ENCODE results near the gene SLCO4A1. TPM values are rescaled to one million over a fixed set of nuclear protein-coding genes. Genes with fewer than 3 reads are reported as not detected.

The SLCO4A1 gene
- total RNA-seq, 1 donor: 15.3 TPM

GRCh38 chr20:62695448-62696414 is 53.4 kb downstream of the SLCO4A1 start:
- DNase-seq (ENCODE audit: low read depth in 2 of 3, low spot score in 2 of 3): no peak

- DNase-seq (ENCODE audit: low read depth in 2 of 3, low spot score in 2 of 3): no peak
Observed at GRCh38 chr20:62696434-62696957, 54.2 kb downstream of the SLCO4A1 start.

GRCh38 chr20:62696989-62697388 is 54.7 kb downstream of the SLCO4A1 start:
- no peak for DNase-seq (ENCODE audit: low read depth in 2 of 3, low spot score in 2 of 3)

- no peak for DNase-seq (ENCODE audit: low read depth in 2 of 3, low spot score in 2 of 3)
Observed at GRCh38 chr20:62697468-62697912, 55.2 kb downstream of the SLCO4A1 start.

GRCh38 chr20:62698231-62698630 is 55.9 kb downstream of the SLCO4A1 start:
- no peak for DNase-seq (ENCODE audit: low read depth in 2 of 3, low spot score in 2 of 3)

- no peak for DNase-seq (ENCODE audit: low read depth in 2 of 3, low spot score in 2 of 3)
Observed at GRCh38 chr20:62699296-62699695, 57.0 kb downstream of the SLCO4A1 start.

GRCh38 chr20:62699741-62700140 is 57.4 kb downstream of the SLCO4A1 start:
- DNase-seq (ENCODE audit: low read depth in 2 of 3, low spot score in 2 of 3): no peak

- no peak for DNase-seq (ENCODE audit: low read depth in 2 of 3, low spot score in 2 of 3)
Observed at GRCh38 chr20:62700261-62700930, 58.1 kb downstream of the SLCO4A1 start.

- DNase-seq (ENCODE audit: low read depth in 2 of 3, low spot score in 2 of 3): no peak
Observed at GRCh38 chr20:62701161-62702012, 59.1 kb downstream of the SLCO4A1 start.

- DNase-seq (ENCODE audit: low read depth in 2 of 3, low spot score in 2 of 3): no peak
Observed at GRCh38 chr20:62702013-62702300, 59.7 kb downstream of the SLCO4A1 start.

- DNase-seq (ENCODE audit: low read depth in 2 of 3, low spot score in 2 of 3): peak in 2 of 3 donors; percentile 74 to 76
Observed at GRCh38 chr20:62702895-62703852, 60.9 kb downstream of the SLCO4A1 start.

GRCh38 chr20:62703853-62704228 is 61.5 kb downstream of the SLCO4A1 start:
- no peak for DNase-seq (ENCODE audit: low read depth in 2 of 3, low spot score in 2 of 3)

- DNase-seq (ENCODE audit: low read depth in 2 of 3, low spot score in 2 of 3): no peak
Observed at GRCh38 chr20:62704341-62704948, 62.1 kb downstream of the SLCO4A1 start.

GRCh38 chr20:62705627-62706026 is 63.3 kb downstream of the SLCO4A1 start:
- no peak for DNase-seq (ENCODE audit: low read depth in 2 of 3, low spot score in 2 of 3)

GRCh38 chr20:62706344-62706743 is 64.0 kb downstream of the SLCO4A1 start:
- no peak for DNase-seq (ENCODE audit: low read depth in 2 of 3, low spot score in 2 of 3)

GRCh38 chr20:62706857-62707256 is 64.6 kb downstream of the SLCO4A1 start:
- no peak for DNase-seq (ENCODE audit: low read depth in 2 of 3, low spot score in 2 of 3)

GRCh38 chr20:62707276-62707920 is 65.1 kb downstream of the SLCO4A1 start:
- no peak for DNase-seq (ENCODE audit: low read depth in 2 of 3, low spot score in 2 of 3)

GRCh38 chr20:62707921-62708521 is 65.7 kb downstream of the SLCO4A1 start:
- peak in 1 of 3 donors; percentile 49 for DNase-seq (ENCODE audit: low read depth in 2 of 3, low spot score in 2 of 3)

Data from hematopoietic multipotent progenitor cell (in vitro differentiated cells).